Measurements from ENCODE around the gene KPTN.

DNA sequence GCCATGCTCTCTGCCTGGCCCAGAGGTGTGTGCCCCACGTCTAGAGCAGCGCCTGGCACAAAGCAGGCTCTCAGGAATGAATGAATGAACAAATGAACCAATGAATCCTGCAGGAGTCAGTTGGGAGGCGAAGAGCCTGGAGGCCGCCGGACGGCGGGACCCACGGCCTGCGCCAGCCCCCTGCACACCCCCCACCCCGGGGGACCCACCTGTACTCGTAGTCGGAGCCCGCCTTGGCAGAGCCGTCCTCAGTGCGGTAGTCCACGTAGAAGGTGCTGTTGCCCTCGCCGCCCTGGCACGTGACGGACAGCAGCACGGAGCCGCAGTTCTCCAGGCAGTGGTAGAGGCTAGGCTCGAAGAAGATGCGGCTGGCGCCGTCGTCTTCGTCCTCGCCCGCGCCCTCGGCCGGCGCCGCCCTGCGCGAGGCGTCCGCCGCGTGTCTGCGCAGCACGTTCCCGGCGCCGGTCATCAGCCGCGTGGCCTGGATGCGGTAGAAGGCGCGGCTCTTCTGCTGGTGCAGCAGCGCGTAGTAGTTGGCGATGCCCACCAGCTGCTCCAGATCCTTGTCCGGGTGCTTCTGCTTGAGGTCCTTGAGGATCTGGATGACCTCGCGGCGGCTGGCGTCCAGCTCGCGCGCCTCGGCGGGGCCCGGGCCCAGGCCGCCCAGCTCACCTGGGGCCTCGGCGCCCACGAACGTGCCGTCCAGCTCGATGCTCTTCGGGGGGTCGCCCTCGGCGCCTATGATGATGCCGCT lies 27.1 kb downstream of the KPTN start:
- TF ChIP-seq EZH2 (conservative IDR thresholded peaks at IDR 0.05; ENCODE audit: low read depth, low read length) (no peak), ZNF142 (CRISPR knock-in tag; IDR thresholded peaks at IDR 0.05) (no peak), ATF2 (CRISPR knock-in tag; IDR thresholded peaks at IDR 0.05) (no peak), STAT6 (CRISPR knock-in tag; IDR thresholded peaks at IDR 0.05; ENCODE audit: borderline replicate concordance) (no peak), CTCF (CRISPR knock-in tag; IDR thresholded peaks at IDR 0.05) (no peak), ZNF546 (CRISPR knock-in tag; conservative IDR thresholded peaks at IDR 0.05) (no peak), ZNF34 (CRISPR knock-in tag; IDR thresholded peaks at IDR 0.05; ENCODE audit: borderline replicate concordance) (no peak), ZNF580 (CRISPR knock-in tag; IDR thresholded peaks at IDR 0.05; ENCODE audit: borderline replicate concordance, low read depth) (no peak)
